Medulla oblongata (tissue), 1 donor: ENCODE data around the gene MYO7B.

Experiments used
- DNase-seq: peaks from one replicate; pipeline ENCODE4 v3.0.0-alpha.2; 2015; ENCODE audit errors: extremely low spot score

Gene MYO7B

DNA sequence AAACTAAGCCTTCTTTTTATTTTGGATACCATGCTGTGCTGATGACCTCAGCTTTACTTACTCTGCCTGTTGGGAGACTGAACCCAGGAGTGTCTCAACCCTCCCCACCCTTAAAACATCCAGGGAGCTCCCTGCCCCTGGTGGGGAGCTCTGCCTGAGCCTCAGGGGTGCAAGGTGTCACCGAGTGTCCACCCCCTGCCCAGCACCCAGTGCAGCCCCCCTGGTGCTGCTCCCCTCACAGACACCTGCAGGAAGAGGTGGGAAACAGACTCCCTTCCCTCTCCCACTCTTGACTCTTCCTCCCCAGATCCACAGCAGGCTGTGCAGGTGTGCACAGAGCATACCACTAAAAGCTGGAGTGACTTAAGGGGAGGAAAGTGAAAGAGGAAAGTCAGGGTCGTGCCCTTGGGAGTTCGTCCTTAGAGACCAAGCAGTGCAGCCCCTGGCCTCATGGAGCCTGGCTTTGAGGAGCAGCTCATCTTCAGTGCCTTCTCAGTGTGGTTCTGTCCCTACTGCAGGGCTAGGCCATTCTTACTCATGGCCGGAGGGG, 51.3 kb downstream of the MYO7B start:
- DNase-seq = no peak

DNA sequence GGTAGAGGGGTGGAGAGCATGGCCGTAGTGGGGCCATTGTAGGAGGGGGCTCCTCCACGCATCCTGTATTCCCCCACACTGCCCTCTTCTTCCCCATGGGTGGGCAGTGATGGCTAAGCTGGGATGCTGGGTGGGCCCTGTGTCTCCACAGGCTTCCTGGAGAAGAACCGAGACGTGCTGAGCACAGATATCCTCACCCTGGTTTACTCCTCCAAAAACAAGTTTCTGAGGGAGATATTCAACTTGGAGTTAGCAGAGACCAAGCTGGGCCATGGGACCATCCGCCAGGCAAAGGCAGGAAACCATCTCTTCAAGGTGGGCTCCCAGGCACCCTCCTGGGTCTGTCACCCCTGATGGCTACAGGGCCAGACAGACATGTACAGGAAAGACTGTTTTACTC, 52.8 kb downstream of the MYO7B start:
- DNase-seq = no peak

DNA sequence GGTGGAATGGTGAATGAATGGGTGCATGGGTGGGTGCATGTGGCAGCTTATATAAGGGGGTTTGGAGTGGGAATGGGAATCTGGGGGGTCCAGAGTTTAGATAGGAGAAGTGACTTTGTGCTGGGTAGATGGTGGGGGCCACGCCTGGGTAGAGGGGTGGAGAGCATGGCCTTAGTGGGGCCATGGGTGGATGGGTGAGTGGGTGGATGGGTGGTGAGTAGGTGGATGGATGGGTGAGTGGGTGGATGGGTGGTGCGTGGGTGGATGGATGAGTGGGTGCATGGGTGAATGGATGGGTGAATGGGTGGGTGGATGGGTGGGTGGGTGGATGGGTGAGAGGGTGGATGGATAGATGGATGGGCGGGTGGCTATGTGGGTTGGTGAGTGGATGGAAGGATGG, 53.9 kb downstream of the MYO7B start:
- no peak for DNase-seq

DNA sequence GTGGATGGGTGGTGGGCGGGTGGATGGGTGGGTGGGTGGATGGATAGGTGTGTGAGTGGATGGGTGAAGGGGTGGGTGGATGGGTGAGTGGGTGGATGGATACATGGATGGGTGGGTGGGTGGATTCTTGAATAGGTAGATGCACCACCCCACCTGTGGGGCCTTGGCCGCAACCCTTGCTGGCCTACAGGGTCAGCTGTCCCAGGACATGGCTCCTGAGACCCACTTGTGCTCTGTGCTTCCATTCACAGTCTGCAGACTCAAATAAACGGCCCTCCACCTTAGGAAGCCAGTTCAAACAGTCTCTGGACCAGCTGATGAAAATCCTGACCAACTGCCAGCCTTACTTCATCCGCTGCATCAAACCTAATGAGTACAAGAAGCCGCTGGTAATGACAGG, 54.4 kb downstream of the MYO7B start:
- DNase-seq = no peak

DNA sequence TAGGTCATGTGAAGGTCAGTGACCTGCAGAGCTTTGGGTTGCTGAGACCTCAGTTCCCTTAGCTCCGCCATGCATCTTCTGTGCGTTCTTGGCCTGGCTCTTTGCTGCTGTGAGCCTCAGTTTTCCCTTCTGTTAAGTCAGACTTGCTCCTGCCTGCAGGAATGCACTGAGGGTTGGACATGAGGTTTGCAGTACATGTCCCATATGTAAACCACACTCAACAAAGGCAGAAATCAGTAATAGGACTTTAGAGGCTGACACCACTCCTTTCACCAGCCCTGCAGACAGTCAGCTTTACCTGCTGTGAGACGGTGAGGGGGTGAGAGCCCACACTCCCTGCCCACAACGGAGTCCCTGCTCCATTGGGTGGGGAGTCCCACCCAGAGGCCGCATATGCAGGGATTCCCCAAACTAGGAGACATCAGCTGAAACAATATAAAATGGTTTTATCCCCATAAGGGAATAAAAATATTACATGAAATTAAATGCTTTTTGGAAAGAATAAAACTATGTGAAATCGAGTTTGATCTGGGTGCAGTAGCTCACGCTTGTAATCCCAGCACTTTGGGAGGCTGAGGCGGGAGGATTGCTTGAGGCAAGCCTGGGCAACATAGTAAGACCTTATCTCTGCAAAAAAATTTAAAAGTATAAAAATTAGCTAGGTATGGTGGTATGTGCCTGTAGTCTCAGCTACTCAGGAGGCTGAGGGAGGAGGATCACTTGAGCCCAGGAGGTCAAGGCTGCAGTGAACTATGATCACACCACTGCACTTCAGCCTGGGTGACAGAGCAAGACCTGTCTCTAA, 55.1 kb downstream of the MYO7B start:
- no peak for DNase-seq

DNA sequence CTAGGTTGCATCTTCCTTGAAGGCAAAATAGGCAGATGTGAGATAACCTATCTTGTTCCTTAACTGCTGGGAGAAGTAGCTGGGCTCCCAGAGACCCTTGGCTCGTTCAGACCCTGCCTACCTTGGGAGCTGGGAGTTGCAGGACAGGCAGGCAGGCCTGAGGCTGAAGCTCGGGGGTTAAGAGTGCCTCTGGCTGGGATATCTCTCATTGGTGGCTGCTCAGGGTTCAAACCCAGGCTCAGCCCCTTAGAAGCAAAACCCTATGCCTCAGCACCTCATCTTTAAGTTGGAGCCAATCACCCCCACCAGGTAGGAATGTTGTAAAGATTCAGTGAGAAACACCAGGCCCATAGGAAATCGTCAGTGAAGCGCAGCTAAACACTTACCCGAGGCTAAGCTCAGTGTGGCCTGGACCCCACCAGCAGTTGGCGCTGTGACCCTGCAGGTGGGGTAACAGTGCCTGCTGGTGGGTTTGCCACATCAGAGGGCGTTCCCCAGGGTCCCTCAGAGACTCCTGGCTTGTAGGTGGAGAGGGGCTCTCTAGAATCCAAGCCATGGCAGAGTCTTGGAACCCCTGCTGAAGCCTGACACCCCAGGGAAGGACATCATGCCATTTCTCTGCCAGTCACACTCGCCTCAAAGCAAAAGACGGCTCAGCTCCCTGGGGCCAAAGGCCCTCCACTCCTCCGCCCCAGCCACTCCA, 55.9 kb downstream of the MYO7B start:
- peak; percentile 68 for DNase-seq

DNA sequence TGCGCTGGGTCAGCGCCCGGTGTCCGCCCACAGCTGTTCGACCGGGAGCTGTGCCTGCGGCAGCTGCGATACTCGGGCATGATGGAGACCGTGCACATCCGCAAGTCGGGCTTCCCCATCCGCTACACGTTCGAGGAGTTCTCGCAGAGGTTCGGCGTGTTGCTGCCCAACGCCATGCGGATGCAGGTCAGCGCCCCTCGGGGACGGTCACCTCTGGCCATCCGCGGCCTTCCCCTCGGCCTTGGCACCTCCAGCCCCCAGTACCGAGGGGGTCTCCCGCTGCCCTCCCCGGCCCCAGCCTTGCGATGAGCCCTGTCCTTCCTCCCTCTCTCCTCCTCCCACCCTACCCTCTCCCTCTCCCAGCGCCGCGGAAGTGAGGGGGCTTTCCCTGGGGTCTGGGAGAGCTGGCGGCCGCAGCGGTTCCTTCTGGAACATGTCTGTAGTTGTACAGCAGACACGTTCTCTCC, 57.3 kb downstream of the MYO7B start:
- DNase-seq = no peak

DNA sequence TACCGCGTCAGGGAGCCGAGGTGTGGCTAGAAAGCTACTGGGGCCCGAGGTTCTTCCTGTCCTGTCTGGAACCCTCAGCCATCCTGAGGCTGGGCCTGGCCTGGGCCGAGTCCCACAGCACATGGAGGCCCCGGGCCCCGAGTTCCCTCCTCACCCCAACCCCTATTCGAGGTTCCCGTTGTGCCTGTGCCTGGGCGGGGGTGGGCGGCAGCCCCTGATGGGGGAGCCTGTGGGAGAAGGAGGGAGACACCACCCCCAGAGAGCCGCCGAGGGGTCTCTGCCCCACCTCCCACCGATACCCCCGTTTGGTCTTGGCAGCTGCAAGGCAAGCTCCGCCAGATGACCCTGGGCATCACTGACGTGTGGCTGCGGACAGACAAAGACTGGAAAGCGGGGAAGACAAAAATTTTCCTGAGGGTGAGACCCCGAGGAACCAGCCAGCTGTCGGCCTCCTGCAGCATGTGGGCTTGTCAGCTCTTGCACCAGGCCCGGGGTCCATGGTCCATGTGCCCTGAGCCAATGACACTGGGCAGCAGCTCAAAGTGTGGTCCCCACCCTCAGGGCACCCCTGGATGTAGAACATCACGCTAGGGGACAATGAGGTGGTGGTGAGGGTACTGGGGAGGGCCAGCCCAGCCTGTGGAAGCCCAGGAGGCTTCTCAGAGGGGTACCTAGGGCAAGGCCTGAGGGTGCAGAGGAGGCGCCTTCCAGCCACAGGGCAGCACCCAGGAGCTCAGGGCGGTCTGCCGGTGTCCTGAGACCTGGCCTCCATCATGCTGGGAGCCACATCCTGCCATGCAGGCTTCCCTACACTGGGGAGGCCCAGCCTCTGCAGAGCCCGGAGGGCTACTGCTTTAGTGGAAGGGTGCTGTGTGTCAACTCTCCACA, 58.0 kb downstream of the MYO7B start:
- DNase-seq = no peak

DNA sequence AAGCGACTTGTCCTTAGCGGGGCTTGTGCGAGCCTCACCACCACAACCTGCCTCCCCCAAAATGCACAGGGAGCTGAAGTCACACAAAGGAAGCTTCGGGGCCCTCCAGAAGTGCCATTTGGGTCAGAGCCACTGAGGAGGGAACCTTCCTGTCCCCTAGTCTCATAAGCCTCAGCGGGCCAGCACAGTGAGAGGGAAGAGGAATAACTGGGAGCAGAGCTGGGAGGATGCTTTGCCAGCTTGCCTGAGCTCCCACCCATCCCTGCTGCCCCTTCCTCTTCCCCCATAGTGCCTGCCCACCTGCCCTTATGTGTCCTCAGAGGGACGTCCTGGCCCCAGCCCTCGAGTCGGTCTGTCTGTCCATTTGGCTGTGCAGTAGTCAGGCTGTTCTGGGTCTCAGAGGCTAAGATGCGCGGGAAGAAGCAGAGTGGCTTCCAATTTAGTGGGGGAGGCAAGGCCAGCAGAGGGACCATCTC, 58.7 kb downstream of the MYO7B start:
- no peak for DNase-seq

DNA sequence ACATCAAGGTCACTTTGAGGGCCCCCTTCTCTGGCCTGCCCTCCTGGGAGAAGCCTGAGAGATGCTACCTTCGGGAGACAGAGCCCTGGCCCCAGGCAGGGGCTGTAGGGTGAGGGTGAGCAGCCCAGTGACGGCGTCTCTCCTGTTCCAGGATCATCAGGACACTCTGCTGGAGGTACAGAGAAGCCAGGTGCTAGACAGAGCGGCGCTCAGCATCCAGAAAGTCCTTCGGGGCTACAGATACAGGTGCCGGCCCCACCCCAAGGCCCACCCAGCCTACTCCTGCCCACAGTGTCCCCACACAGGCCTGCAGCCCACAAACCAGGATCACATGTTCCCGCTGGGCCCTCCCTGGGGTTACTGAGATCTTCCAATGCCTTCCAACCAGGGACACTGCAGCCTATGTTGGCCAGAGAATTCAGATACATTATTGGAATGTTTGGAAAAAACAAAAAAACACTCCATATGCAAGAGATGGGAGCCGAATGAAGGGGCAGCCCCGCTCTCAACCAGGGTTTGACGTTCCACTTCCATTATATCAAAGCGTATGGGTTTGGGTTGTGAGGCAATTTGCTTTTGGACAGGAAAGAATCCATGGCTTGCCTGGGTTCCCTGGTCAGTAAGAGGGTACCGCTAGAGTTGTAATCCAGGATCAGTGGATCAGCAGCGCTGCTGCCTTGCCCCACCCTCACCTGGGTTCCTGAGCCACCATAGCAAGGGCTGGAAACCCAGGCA, 61.0 kb downstream of the MYO7B start:
- DNase-seq = no peak

DNA sequence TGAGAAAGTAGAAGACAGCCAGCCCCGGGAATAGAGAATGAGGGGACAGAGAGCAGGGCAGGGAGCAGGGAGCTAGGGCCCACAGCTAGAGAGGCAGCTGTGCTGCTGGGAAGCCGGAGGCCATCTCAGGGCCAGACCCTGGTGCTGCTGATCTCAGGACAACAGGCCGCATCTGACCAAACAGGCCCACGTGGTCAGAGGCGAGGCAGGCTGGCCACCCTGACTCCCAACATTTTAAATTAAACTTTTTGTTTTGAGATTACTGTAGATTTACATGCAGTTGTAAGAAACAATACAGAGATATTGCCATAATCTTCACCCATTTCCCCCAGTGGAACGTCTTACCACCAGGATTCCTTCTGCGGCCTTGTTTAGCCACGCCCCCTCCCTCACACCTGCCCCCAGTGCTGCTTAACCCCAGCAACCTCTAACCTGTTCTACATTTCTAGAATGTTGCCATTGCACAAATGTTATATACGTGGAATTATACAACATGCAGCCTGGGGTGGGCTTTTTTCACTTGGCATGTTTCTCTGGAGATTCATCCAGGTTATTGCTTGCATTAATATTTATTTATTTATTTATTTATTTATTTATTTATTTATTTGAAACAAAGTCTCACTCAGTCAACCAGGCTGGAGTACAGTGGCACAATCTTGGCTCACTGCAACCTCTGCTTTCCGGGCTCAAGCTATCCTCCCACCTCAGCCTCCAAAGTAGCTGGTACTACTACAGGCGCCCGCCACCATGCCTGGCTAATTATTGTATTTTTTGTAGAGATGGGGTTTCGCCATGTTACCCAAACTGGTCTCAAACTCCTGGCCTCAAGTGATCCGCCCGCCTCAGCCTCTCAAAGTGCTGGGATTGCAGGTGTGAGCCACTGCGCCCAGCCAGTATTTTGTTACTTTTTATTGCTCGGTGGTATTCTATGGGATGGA, 61.8 kb downstream of the MYO7B start:
- DNase-seq = no peak

DNA sequence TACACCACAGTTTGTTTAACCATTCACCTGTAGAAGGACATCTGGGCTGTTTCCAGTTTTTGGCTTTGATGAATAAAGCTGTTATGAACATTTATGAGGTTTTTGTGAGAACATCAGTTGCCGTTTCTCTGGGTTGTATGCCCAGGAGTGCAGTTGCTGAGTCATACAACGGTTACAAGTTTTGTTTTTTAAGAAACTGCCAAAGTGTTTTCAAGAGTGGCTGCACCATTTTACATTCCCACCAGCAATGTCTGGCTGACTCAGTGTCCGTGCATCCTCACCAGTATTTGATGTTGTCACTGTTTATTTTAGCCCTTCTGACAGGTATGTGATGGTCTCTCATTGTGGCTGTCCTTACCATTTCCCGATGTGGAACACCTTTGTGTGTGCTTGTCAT, 62.5 kb downstream of the MYO7B start:
- DNase-seq = no peak

DNA sequence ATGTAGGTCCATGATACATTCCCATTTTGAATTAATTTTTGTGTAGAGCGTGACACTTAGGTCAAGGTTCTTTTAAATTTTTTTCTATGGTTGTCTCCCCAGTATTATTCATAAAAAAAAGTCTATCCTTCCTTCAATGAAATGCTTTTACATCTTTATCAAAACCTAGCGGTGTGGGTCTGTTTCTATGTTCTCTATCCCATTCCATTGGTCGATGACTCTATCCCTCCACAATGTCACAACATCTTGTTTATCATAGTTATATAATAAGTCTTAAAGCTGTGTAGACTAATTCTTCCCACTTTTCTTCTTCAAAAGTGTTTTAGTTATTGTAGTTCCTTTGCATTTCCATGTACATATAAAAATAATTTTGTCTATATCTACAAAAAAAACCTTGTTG, 63.2 kb downstream of the MYO7B start:
- no peak for DNase-seq

DNA sequence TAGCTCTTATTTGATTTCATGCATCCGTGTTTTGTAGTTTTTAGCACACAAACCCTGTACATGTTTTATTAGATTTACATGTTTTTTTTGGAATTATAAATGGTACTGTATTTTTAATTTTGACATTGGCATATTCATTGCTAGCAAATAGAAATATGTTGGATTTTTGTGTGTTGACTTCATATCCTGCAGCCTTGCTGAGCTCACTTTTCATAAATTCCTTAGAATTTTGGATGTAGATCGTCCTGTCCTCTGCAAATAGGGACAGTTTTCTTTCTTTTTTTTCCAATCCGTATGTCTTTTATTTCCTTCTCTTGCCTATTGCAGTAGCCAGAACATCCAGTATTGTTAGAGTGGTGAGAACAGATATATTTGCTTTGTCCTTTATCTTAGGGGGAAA, 63.7 kb downstream of the MYO7B start:
- DNase-seq = no peak

DNA sequence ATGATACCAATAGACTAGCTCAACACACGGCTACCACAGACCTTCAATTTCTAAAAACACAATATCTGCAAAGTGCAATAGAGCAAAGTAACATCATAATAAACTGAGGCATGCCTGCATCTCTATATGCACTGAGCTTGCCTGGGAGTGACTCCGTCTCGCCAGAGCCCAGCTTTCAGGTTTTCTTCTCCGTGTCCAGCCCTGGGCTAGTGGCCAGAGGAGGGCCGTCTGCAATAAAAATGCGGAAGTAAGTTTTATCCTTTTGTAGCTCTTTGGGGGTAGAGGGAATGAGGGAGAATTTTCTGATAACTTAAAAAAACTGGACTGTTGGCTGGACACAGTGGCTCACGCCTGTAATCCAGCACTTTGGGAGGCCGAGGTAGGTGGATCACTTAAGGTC, 69.5 kb downstream of the MYO7B start:
- DNase-seq = no peak

DNA sequence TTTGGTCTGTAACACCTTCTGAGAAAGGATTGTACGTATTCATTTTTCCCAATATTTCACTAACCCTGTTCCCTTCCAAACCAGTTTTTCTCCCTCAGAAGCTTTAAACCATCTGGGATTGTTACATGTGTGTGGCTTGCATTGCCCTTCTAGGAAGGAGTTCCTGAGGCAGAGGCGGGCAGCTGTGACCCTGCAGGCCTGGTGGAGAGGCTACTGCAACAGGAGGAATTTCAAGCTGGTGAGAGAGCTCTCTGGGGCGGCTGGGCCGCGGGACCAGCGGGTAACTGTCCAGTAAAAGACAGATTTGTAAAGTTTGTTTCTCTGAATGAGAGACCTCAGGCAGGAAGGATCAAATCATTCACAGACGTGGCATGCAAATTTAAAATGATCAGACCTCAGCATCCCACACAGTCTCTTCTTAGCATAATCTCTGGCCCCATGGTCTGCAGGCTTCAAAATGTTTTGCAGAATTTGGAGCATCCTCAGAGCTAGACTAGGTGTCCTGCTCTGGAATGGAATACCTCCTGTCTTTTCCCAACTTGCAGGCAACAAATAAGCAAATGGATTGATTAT, 70.3 kb downstream of the MYO7B start:
- DNase-seq = no peak

DNA sequence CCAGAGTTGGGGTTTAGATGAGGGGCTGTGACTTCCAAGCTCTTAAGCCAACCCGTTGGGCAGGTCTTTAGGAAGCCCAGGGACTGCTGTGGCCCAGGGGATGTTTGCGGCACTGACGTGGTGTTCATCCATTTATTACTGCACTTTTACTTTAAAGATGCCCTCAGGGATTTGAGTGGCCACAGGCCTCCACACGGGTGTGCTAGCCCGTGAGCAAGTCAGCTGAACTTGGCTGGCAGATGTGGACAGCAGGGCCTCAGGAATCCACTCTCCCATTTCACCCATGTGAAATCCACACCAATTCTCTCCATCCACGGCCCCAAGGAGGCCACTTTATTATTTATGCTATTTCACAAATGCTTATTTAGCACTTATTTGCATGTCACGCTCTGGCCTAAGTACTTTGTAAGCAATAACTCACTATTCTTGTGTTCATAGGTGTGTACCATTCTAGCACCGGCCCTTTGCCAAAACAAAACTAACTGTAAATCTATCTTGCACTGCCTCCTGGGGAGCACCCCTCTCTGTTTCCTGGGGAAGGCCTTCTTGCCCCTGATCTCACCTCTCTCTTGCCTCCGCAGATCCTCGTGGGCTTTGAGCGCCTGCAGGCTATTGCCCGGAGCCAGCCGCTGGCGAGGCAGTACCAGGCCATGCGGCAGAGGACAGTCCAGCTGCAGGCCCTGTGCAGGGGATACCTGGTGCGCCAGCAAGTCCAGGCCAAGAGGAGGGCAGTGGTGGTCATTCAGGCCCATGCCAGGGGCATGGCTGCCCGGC, 71.3 kb downstream of the MYO7B start:
- no peak for DNase-seq

DNA sequence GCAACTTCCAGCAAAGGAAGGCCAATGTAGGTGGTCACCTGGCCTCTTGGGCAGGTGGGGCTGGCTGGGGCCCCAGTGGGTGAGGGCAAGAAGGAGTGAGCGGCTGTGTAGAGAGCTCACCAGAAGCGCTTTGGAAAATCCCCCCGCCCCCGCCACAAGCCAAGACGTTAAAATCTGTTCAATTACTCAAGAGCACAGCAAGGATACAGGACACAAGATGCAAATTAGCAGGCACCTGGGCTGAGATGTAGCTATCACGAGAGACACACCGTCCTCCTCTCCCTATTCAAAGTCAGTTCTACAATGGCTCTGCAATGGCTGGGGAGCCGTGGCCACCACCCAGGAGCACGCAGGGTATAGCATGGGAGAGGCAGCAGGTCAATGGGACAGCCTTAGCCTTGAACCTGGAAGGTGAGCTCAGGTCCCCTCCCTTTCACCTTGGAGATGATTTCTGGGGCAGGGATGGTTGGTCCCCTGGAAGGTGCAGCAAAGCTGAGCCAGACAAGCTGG, 72.0 kb downstream of the MYO7B start:
- no peak for DNase-seq
